Ascending aorta (tissue), 2 donors: Measurements from ENCODE around the gene THYN1. TPM values are rescaled to one million over a fixed set of nuclear protein-coding genes. Genes with fewer than 3 reads are reported as not detected.

ENCODE experiments used
- DNase-seq, 2 donors: peaks; one replicate each; pipeline ENCODE4 v3.0.0-alpha.2; 2019; ENCODE audit warnings: low spot score in 2 of 2
- H3K27ac ChIP-seq, 2 donors: fragments of 200-600 bp; sonication (generic); one replicate each; pipeline ENCODE4 v1.5.1; 2016 to 2017; ENCODE audit warnings: mild to moderate bottlenecking in 1 of 2
- H3K27me3 ChIP-seq: fragments of 200-600 bp; sonication (generic); one replicate; pipeline ENCODE4 v1.5.1; 2017
- H3K36me3 ChIP-seq, 2 donors: fragments of 200-600 bp; sonication (generic); one replicate each; pipeline ENCODE4 v1.5.1; 2016
- H3K4me1 ChIP-seq, 2 donors: fragments of 200-600 bp; sonication (generic); one replicate each; pipeline ENCODE4 v1.5.1; 2016 to 2017; ENCODE audit warnings: mild to moderate bottlenecking in 1 of 2
- H3K4me3 ChIP-seq, 2 donors: fragments of 200-600 bp; sonication (generic); one replicate each; pipeline ENCODE4 v1.5.1; 2016 to 2017; ENCODE audit warnings: mild to moderate bottlenecking in 1 of 2
- H3K9me3 ChIP-seq, 2 donors: fragments of 200-600 bp; sonication (generic); one replicate each; pipeline ENCODE4 v1.5.1; 2016
- CTCF ChIP-seq, 3 experiments: fragments of 200-600 bp in 2 of 3; fragments of 450-650 bp in 1 of 3; sonication (generic) in 2 of 3; IDR thresholded peaks; one replicate each; pipeline ENCODE4 v1.5.1; 2016 to 2019; ENCODE audit warnings: antibody characterized with exemption in 3 of 3, mild to moderate bottlenecking in 1 of 3, moderate library complexity in 1 of 3
- intact Hi-C: fragments of 100-400 bp; cut with DNase I; formaldehyde crosslinking; loops from one replicate; pipeline ENCODE4 v1.15.1; 2023
- total RNA-seq: library from RNA; depleted of rRNA; stranded (reverse); fragments of >200 nt; gene quantifications from one replicate; pipeline ENCODE4 v1.1.0, GENCODE V29; 2016

THYN1 gene
- total RNA-seq, 1 donor from 2014 or later, result 19.8 TPM

GRCh38 chr11:134250246-134250645 lies 2.9 kb downstream of the THYN1 start:
- H3K36me3 ChIP-seq, result peaks cover 33 to 52% of the 10 kb centered on the region in 2 donors
- no peak overlapping the region for H3K4me3 ChIP-seq
- TF ChIP-seq CTCF (IDR thresholded peaks at IDR 0.05), result no peak
- no peak for DNase-seq
- intact Hi-C loops, result loop anchor here (5.0 kb wide), 1 partner anchor 298 kb away; no protein-coding TSS in a partner anchor
- peaks cover 0 to 15% of the 10 kb centered on the region in 2 donors for H3K4me1 ChIP-seq
- H3K27me3 ChIP-seq, result no peaks in the 10 kb centered on the region
- no peak overlapping the region for H3K27ac ChIP-seq
- no peaks in the 10 kb centered on the region for H3K9me3 ChIP-seq

- intact Hi-C loops, result no loop called here
- TF ChIP-seq CTCF (IDR thresholded peaks at IDR 0.05), result no peak
- H3K36me3 ChIP-seq, result peaks cover 44 to 64% of the 10 kb centered on the region in 2 donors
Measured at GRCh38 chr11:134248910-134249480, 4.2 kb downstream of the THYN1 start.

GRCh38 chr11:134246678-134247077 lies 6.5 kb downstream of the THYN1 start:
- no peak for TF ChIP-seq CTCF (IDR thresholded peaks at IDR 0.05)
- H3K4me3 ChIP-seq, result no peak overlapping the region
- peaks cover 65 to 86% of the 10 kb centered on the region in 2 donors for H3K36me3 ChIP-seq
- DNase-seq, result no peak
- no peaks in the 10 kb centered on the region for H3K9me3 ChIP-seq
- H3K27ac ChIP-seq, result no peak overlapping the region
- intact Hi-C loops, result no loop called here
- H3K27me3 ChIP-seq, result no peaks in the 10 kb centered on the region
- no peaks in the 10 kb centered on the region for H3K4me1 ChIP-seq

More at GRCh38 chr11:134248910-134249480, 4.2 kb downstream of the THYN1 start:
- H3K27me3 ChIP-seq, result no peaks in the 10 kb centered on the region
- DNase-seq, result no peak
- H3K27ac ChIP-seq, result no peak overlapping the region
- H3K4me1 ChIP-seq, result peaks cover 0 to 4% of the 10 kb centered on the region in 2 donors
- H3K9me3 ChIP-seq, result no peaks in the 10 kb centered on the region
- no peak overlapping the region for H3K4me3 ChIP-seq

- no peaks in the 10 kb centered on the region for H3K4me1 ChIP-seq
- DNase-seq, result no peak
- intact Hi-C loops, result no loop called here
- H3K27me3 ChIP-seq, result no peaks in the 10 kb centered on the region
- TF ChIP-seq CTCF (IDR thresholded peaks at IDR 0.05), result no peak
- H3K27ac ChIP-seq, result no peak overlapping the region
- H3K4me3 ChIP-seq, result no peak overlapping the region
- no peaks in the 10 kb centered on the region for H3K9me3 ChIP-seq
- H3K36me3 ChIP-seq, result peaks cover 69 to 91% of the 10 kb centered on the region in 2 donors
Measured at GRCh38 chr11:134246100-134246499, 7.1 kb downstream of the THYN1 start.

- no peak for TF ChIP-seq CTCF (IDR thresholded peaks at IDR 0.05)
- H3K27me3 ChIP-seq, result no peaks in the 10 kb centered on the region
- no peaks in the 10 kb centered on the region for H3K9me3 ChIP-seq
- H3K4me3 ChIP-seq, result no peak overlapping the region
- peaks cover 76 to 85% of the 10 kb centered on the region in 2 donors for H3K36me3 ChIP-seq
- H3K27ac ChIP-seq, result no peak overlapping the region
- no peaks in the 10 kb centered on the region for H3K4me1 ChIP-seq
- intact Hi-C loops, result no loop called here
- DNase-seq, result no peak
Measured at GRCh38 chr11:134245434-134245833, 7.7 kb downstream of the THYN1 start.
